HG02588 (cell line): Measurements from ENCODE around the gene GAS6.
"Not testable (repeated sequence)": the region's sequence is repeated elsewhere in the genome, so short reads cannot be mapped to it uniquely, and the experiment has no call there.

ENCODE experiments used
- ATAC-seq: cut with Tn5 transposase; IDR thresholded peaks from one replicate; pipeline ENCODE4 v1.9.1; 2021; ENCODE audit warnings: mild to moderate bottlenecking, moderate library complexity; ENCODE audit not compliant: unreplicated experiment

Gene GAS6

DNA sequence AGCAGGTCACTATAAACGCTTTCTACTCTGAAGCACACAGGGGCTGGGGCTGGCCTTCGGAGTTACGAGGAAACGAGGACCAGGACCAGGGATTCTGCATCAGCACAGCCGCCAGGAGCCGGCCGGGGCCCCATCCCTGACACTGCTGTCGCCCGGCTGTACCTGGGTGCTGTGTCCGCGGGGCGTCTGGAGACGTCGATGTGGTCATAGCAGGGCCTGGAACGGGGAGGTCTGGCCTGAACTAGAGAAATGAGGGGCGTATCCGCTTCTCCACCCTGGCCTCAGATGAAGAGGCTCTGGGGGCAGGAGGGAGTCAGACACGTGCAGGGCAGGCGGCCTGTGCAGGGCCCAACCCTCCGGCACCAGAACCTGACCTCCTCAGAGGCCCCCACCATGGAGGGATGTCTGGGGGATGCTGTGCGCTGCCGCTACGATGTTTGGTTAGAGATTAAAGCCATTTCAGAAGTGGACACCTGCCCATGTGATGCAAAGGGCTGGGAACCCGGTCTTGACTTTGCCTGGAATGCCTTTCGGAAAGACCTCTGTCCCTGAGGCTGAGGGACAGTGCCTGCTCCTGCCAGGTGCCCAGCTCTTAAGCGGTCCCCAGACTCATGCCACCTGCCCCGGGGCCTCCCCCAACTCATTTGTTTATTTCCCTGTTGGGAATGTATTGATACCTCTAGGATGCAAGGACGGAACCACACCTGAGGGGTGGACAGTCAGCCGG is 21.4 kb downstream of the GAS6 start:
- ATAC-seq: no peak

DNA sequence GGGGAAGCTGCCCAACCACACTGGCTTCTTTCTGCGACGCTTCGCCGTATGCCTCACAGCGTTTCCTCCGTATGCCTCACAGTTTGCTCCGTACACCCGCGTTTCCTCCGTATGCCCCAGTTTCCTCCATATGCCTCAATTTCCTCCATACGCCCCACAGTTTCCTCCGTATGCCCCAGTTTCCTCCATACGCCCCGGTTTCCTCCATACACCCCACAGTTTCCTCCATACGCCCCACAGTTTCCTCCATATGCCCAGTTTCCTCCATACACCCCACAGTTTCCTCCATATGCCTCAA is 22.6 kb downstream of the GAS6 start:
- no peak for ATAC-seq

DNA sequence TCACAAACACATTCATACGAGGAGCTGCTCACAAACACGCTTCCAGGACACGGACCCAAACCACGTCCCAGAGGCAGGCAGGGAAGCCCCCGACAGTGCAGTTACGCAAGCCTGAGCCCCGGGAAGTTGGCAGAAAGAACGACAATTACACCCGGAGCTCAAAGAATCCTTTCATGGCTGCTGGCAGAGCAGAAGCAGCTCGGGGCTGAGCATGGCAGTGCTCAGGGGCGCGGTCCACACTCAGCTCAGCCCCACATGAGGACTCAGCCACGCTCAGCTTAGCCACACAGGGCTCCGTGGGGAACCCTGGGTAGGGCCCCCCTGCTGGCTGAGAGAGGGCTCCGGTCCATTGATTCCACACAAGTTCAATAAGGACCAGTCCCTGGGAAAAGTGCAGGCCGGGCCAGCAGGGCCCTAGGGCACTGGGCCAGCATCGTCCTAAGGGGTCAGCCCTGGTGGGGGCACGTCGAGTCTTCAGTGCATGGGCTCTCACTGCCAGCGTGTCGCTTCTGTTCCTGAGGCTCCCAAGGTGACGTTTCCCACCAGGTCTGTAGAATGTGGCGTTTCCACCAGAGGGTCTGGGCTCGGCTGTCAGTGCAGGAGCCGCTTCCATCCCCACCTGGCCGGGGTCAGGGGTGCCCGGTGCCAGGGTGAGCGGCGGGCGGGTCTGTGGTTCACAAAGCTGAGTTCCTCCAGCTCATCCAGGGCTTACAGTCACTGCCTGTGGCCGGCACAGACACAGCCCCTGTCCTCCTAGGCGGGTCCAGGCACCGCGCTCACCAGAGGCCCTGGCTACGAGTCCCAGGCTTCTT is 23.1 kb downstream of the GAS6 start:
- no peak for ATAC-seq

DNA sequence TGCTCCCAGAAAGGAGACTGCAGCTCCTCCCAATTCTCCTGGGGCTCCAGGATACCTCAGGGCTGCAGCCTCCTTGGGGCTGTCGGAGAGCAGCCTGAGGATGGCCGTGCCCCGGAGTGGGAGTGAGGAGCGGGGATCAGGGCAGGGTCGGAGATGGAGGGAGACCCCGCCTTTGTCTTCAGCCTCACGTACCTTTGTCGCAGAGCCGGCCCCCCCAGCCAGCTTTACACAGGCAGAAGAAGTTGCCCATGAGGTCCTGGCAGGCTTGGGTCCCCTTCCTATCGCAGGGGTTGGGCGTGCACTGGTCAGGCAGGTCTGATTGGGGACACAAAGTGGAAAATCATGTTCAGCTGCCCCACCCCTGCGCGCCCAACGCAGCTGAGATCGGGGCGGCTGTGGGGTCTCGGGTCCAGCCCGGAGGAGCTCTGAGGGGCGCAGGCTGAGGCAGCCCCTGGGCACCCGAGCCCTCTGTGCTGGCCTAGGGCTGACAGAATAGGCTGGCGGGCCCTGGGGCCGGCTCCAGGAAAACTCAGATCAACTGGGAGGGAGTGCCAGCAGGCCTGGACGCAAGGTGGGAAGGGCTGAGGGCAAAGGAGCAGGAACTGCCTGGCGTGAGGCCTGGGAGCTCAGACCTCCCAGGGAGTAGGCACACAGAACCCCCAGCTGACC is 24.2 kb downstream of the GAS6 start:
- ATAC-seq: no peak

DNA sequence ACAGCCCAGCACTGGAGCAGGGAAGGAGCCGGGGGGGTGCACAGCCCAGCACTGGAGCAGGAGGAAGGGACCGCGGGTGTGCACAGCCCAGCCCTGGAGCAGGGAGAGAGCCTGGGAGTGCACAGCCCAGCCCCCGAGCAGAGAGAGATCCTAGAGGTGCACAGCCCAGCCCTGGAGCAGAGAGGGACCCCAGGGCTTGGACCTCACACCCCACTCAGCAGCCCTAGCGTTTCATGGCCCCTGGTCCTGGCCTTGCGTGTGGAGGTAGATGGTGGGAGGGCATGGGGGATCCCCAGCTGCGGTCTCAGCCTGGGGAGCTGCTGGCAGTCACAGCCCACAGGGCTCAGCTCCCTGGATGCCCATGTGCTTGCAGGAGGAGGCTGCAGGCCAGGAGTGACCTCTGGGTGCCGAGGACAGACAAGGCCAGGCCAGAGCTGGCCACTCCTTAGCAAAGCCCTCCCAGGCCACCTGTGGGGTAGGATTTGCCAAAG is 25.1 kb downstream of the GAS6 start:
- no peak for ATAC-seq

DNA sequence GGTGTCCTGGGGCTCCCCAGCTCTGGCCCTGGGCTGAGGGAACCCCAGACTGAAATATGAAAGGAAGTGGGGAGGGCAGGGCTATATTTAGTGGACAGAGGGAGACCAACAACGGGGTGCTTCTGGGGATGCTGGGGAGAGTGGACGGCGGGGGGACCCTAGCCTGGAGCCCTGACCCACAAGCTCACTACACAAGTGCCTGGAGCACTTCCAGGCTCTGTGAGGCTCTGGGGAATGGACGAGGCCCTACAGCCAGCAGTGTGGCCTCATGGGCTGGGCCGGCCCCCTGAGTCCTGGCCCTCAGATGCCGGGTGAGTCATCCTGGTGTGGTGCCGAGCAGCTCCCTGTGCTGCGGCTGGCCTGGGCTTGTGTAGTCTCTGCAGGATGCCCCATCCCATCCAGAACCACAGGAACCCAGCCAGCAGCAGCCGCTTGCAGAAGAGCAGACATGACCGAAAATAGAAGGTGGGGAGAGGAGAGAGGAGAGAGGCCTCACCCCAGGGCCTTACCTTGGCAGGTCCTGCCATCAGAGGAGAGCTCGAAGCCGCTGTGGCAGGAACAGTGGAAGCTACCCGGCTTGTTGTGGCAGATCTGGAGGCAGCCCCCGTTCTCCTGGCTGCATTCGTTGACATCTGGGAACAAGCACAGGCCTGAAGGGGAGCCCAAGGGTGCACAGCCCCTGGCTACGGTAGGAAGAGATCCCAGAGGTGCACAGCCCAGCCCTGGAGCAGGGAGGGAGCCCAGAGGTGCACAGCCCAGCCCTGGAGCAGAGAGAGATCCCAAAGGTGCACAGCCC is 26.1 kb downstream of the GAS6 start:
- ATAC-seq: no peak

DNA sequence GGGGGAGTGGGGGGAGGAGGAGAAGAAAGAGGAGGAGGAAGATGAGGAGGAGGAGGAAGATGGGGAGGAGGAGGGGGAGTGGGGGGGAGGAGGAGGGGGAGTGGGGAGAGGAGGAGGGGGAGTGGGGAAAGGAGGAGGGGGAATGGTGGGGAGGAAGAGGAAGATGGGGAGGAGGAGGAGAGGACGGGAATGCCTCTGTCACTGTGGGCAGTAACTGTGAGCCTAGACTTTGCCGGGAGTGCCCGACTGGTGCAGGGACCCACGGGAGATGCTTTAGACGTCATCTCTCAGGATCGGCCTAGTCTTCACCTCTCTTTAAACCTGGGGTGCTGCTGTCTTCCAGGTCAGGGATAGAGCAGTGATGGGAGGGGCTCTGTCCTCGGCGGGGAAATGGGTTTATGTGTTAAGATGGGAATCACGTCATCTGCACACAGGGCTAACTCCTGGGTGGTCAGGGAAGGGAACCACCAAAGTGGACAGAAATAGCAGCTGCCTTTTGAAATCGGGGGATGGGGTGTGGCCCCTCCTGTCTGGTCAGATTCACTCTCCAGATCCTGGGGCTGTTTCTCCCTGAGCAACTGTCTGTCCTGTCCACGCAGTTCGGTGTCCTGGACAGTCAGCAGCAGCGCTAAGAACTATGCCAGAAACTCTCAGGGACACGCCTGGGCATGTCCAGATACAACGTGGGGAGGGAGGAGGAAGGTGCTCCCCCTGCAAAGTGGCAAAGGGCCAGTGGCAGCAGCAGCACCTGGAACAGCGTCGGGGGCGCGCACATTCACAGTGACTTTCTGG is 26.9 kb downstream of the GAS6 start:
- ATAC-seq: no peak

DNA sequence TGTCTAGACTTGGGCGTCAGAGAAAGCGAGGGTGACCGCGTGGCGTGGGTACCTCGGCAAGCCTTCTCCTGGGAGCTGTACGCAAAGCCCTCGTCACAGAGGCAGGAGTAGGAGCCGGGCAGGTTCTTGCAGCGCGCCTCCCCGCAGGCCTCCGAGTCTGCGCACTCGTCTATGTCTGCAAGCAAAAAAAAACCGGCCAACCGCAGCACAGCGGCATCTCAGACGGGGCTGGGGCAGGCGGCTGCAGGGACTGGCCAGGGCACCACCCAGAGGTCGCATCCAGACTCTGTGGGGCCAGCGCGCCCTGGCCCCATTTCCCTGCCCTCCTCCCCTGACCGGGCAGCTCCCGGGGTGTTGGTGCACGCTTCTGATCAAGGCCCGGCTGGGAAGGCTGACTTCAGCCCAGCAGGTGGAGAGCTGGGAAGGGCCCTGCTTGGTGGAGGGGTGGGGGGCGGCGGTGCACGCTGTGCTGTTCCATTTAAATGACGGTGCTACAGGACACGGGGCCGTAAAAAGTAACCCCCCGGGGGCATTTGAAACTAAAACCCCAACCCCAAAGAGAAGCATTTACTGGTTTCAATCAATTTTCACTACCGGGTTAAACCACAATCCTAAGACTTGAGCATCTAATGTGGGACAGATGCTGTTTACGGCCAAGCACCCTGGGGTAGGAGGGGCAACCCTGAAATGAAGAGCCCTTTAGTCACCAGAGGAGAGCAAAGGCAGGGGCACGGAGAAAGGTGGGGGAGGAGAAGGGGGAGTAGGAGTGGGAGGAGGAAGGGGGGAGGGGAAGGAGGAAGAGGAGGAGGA is 28.2 kb downstream of the GAS6 start:
- no peak for ATAC-seq

DNA sequence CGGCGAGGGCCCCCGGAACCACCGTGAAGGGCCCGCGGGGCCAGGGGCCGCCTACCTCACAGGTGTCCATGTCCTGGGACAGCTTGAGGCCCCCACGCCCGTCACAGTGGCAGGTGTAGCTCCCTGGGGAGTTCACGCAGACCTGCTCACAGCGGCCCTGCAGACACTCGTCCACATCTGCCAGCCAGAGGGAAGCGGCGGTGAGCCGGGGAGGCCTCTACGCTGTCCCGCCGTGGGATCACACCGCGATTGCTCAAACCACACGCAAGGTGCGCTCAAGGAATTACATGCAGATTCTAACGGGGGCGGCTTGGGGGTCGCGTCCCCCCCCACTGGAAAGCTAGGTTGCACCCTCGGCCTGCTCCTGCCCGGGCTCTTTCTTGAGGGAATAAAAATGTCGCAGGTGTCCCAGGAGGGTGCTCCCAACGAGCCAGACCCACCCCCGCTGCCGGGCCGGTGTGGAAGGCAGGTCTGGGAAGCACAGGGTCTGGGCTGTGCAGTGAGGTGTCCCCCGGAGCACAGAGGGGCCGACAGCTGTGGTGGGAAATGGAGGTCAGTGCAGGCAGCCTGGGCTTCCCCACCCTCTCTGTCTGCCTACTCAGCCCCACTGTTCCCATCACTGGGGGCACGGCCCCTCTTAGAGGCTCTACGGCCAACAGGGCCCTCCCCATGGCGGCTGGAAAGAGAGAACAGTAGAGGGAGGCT is 29.2 kb downstream of the GAS6 start:
- ATAC-seq: no peak

DNA sequence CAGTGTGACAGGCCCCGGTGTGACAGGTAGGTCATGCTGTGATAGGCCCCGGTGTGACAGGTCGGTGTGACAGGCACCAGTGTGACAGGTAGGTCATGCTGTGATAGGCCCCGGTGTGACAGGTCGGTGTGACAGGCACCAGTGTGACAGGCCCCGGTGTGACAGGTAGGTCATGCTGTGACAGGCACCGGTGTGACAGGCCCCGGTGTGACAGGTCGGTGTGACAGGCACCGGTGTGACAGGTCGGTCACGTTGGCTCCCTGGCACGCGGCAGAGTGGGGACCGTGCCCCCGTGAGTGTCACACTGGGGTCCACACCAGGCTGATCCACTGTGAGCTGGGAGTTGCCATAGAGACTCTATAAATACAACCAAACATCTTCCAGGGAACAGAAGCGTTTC is 29.9 kb downstream of the GAS6 start:
- ATAC-seq: not testable (repeated sequence)

DNA sequence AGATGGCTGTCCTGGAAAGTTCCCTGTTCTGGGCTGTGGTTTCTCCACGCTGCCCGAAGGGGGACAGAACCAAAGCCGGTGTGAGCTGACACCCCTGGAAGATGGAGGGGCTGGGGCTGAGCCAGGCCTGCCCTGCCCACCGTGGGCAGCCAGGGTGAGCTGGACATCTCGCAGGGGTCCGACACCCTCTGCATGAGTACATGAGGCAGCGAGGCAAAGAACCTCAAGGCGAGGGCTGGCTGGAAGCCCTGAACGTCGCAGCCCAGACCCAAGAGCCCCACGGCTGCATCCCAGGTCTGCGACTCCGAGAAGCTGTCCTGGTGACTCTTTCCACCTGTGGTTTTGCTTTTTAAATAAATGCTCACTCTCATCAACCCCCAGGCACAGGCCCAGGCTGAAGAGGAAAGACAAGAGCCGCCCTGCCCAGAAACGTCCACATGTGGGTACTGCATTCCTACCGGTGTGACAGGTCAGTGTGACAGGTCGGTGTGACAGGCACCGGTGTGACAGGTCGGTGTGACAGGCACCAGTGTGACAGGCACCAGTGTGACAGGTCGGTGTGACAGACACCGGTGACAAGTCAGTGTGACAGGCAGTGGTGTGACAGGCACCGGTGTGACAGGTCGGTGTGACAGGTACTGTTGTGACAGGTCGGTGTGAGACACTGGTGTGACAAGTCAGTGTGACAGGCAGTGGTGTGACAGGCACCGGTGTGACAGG is 30.6 kb downstream of the GAS6 start:
- no peak for ATAC-seq

DNA sequence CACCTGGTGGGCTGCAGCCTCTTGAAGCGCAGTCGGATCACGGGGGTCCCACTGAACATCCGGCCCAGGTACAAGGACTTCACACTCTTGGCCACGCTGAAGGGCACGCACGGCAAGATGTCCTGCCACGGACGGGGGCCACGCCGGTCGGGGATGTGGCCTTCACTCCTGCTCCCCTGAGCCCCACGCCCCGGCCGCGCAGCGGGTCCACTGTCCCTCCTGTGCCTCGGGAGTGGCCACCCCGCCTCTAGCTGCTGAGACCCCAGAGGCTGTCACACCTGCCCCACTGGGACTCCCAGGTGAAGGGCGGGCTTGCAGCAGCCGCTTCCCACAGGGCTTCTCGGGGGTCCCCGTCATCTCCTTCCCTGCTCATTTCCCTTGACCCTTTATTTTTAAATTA is 31.2 kb downstream of the GAS6 start:
- no peak for ATAC-seq

DNA sequence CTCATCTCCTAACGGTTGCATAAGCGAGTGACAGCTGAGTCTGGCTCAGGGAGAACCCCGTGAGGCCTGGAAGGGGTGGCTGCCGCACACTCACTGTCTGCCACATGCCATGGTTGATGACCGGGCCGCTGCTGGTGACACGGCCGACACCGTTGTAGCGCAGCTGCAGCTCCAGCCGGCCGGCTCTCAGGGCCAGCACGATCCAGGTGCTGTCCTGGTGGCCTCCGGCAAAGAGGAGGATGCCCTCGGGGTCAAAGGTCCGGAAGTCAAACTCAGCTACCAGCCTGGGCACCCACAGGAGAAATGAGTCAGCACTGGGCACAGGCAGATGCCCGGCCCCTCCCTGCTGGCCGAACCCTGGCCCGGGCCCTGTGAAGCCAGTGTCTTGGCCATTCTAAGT is 31.7 kb downstream of the GAS6 start:
- ATAC-seq: no peak

DNA sequence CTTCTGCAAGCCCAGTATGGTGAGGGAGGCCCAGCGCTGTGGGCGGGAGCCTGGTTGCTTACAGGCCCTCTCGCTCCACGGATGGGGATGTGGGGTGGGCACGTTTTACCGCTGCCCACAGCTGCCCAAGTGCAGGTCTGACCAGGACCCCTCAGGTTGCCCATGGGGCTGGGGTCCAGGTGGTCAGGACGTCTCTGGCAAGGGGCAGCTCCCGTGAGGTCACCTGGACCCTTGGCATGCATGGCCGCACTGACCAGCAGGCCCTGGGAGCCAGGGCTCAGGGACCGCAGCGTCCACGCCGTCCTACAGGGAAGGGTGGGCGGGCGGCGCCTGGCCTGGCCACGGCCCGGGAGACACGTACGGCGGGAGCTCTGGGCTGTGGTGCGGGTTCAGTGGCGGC is 32.8 kb downstream of the GAS6 start:
- ATAC-seq: no peak

DNA sequence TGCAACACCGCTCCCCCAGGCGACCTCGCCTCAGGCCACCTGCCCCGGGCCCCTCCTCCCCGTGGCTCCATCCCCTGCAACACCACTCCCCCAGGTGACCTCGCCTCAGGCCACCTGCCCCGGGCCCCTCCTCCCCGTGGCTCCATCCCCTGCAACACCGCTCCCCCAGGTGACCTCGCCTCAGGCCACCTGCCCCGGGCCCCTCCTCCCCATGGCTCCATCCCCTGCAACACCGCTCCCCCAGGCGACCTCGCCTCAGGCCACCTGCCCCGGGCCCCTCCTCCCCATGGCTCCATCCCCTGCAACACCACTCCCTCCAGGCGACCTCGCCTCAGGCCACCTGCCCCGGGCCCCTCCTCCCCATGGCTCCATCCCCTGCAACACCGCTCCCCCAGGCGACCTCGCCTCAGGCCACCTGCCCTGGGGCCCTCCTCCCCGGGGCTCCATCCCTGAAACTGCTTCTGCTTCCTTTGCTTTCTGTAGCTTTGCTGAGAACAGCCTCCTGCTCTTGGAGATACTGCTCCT is 33.4 kb downstream of the GAS6 start:
- not testable (repeated sequence) for ATAC-seq

DNA sequence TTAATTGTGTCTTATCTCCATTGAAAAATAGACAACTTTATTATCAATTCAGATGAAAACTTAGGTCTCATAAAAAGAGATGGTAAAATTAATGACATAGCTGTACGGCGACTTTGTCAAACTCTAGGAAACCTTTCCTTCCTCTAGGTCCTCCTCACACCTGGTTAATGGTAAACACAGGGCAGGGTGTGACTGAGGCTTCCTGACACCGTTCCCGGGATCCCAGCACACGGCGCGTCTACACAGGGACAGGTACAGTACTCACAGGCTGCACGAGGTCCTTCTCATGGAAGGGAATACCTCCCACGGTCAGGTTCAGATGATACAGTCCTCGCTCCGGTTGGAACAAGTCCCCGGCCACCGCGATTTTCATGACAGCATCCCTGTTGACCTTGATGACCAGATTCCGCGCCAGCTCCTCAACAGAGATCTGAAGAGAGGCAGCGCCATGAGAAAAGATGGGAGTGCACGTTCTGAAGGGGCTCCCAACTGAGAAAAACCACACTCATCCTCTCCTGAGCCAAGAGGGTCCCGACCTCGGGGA is 35.5 kb downstream of the GAS6 start:
- no peak for ATAC-seq

DNA sequence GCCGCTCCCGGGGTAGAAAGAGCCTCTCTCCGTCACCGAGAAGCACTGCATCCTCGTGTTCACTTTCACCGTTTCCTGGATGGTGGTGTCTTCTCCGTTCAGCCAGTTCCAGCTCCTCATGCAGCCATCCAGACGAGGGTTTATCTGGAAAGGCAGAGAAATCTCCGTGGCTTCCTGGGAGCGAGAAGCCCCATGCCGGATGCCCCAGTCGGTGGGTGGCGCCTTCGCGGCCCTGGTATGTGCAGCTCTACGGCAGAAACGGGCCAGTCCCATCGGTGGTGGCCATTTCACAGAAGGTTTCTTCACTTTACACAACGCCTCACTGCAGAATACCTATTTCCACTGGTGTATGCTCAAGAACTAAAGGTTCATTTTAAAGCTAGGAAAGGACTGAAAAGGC is 36.9 kb downstream of the GAS6 start:
- ATAC-seq: no peak

DNA sequence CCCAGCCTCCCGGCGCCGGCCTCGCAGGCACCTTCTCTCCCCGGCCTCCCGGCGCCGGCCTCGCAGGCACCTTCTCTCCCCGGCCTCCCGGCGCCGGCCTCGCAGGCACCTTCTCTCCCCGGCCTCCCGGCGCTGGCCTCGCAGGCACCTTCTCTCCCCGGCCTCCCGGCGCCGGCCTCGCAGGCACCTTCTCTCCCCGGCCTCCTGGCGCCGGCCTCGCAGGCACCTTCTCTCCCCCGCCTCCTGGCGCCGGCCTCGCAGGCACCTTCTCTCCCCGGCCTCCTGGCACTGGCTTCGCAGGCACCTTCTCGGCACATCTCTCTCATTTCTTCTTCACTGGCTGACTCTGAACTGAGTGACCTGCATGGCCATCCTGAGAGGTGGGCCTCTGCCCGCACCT is 37.4 kb downstream of the GAS6 start:
- ATAC-seq: not testable (repeated sequence)
